Fibroblast of villous mesenchyme (primary cell): ENCODE results near the gene INHBC. TPM values are rescaled to one million over a fixed set of nuclear protein-coding genes. Genes with fewer than 3 reads are reported as not detected.
"Not testable (repeated sequence)": the region's sequence is repeated elsewhere in the genome, so short reads cannot be mapped to it uniquely, and the experiment has no call there.

ENCODE experiments used
- DNase-seq: peaks from one replicate; pipeline ENCODE4 v3.0.0-alpha.2; 2010; ENCODE audit warnings: low read depth
- H3K4me3 ChIP-seq: 2 replicates; pipeline ENCODE4 v1.5.1; 2011; ENCODE audit warnings: low read depth, mild to moderate bottlenecking, low read length
- CTCF ChIP-seq: IDR thresholded peaks from 2 replicates; pipeline ENCODE4 v1.5.1; 2012; ENCODE audit warnings: low read depth, mild to moderate bottlenecking, low read length; ENCODE audit not compliant: insufficient read depth
- total RNA-seq: library from RNA; depleted of rRNA; stranded (reverse); fragments of >200 nt; gene quantifications from 2 replicates; pipeline ENCODE4 v1.2.3, GENCODE V29; 2012

INHBC gene
- total RNA-seq, 1 donor: not detected

- no peak overlapping the region for H3K4me3 ChIP-seq
- no peak for DNase-seq
- TF ChIP-seq CTCF: no peak
Observed at GRCh38 chr12:57415088-57415487, 19.5 kb upstream of the INHBC start.

- H3K4me3 ChIP-seq: no peak overlapping the region
- TF ChIP-seq CTCF: no peak
- peak; percentile 14 for DNase-seq
Observed at GRCh38 chr12:57416039-57416996, 18.3 kb upstream of the INHBC start.

GRCh38 chr12:57418255-57418654 is 16.3 kb upstream of the INHBC start:
- no peak for TF ChIP-seq CTCF
- H3K4me3 ChIP-seq: no peak overlapping the region
- no peak for DNase-seq

GRCh38 chr12:57419495-57419894 is 15.1 kb upstream of the INHBC start:
- no peak for TF ChIP-seq CTCF
- DNase-seq: no peak

GRCh38 chr12:57420482-57420881 is 14.1 kb upstream of the INHBC start:
- no peak for TF ChIP-seq CTCF
- DNase-seq: no peak
- no peak overlapping the region for H3K4me3 ChIP-seq

More at GRCh38 chr12:57419495-57419894, 15.1 kb upstream of the INHBC start:
- no peak overlapping the region for H3K4me3 ChIP-seq

GRCh38 chr12:57426948-57427347 is 7.6 kb upstream of the INHBC start:
- DNase-seq, H3K4me3 ChIP-seq: not testable (repeated sequence)

GRCh38 chr12:57428965-57429364 is 5.6 kb upstream of the INHBC start:
- TF ChIP-seq CTCF: no peak
- no peak for DNase-seq
- H3K4me3 ChIP-seq: no peak overlapping the region
